Muscle layer of duodenum (tissue), 2 donors: ENCODE results near the gene BTBD7.

Source experiments
- H3K27ac ChIP-seq: one replicate; pipeline ENCODE4 v1.7.0; 2013; ENCODE audit warnings: mild to moderate bottlenecking, low read length
- H3K27me3 ChIP-seq: one replicate; pipeline ENCODE4 v1.7.0; 2013; ENCODE audit warnings: low read depth, mild to moderate bottlenecking, control low read depth, low read length
- H3K36me3 ChIP-seq, 2 donors: one replicate each; pipeline ENCODE4 v1.7.0; 2013; ENCODE audit warnings: low read length in 2 of 2, control low read depth in 1 of 2, mild to moderate bottlenecking in 1 of 2; ENCODE audit not compliant: insufficient read depth in 2 of 2, control insufficient read depth in 1 of 2
- H3K4me1 ChIP-seq, 2 donors: one replicate each; pipeline ENCODE4 v1.7.0; 2013; ENCODE audit warnings: low read length in 2 of 2, mild to moderate bottlenecking in 2 of 2, control low read depth in 1 of 2, moderate library complexity in 1 of 2; ENCODE audit not compliant: insufficient read depth in 2 of 2, control insufficient read depth in 1 of 2
- H3K4me3 ChIP-seq, 2 donors: one replicate each; pipeline ENCODE4 v1.7.0; 2013; ENCODE audit warnings: low read length in 2 of 2, low read depth in 1 of 2, mild to moderate bottlenecking in 1 of 2
- H3K9me3 ChIP-seq, 2 donors: one replicate each; pipeline ENCODE4 v1.7.0; 2013; ENCODE audit warnings: low read length in 2 of 2, control low read depth in 1 of 2, mild to moderate bottlenecking in 1 of 2; ENCODE audit not compliant: control insufficient read depth in 1 of 2
- donor health status: healthy.

BTBD7 gene

DNA sequence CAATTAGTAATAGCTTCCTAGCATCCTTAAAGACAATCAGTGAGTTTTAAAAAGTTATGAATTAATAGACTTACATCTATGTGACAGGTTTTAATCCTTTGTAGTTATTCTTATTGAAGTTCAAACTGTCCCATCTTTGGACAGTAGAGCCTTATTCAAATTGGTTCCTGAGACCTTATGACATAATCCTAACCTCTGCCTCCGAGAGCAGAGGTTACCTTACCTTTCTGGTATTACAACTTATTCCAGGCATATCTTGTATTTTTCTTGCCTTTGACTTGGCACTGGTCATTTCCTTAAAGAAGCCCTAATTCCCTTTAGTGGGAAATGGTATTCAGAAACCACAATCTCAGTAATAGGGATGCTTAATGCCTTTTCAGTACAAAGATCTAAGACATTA, 21.8 kb downstream of the BTBD7 start:
- H3K27ac ChIP-seq: no peak overlapping the region
- H3K27me3 ChIP-seq: no peaks in the 10 kb centered on the region
- H3K9me3 ChIP-seq: no peaks in the 10 kb centered on the region
- peaks cover 3 to 15% of the 10 kb centered on the region in 2 donors for H3K4me1 ChIP-seq
- H3K4me3 ChIP-seq: no peak overlapping the region
- H3K36me3 ChIP-seq: no peaks in the 10 kb centered on the region

DNA sequence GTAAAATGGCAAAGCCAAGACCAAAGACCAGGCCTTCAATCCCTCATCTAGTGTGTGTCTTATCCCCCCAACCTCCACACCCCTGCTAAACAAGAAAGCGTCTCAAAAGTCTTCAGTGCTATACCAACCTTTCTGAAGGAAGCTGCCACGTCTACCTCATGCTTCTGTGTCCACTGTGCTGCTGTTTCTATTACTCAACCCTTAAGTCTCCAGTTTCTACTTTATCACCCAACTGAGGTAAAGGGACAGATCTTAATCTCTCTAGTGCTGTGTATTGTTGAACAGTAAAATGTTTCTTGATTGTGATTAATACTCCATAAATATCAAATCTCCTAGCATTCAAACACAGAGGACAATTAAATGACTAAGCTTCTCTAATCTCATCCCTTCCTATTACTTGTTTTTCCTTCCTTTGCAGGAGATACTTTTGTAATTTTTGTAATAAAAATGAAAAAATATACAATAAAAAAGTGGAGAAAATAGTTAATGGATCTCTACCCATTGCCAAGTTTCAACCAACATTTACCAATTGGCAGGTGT, 23.3 kb downstream of the BTBD7 start:
- H3K27ac ChIP-seq: no peak overlapping the region
- H3K27me3 ChIP-seq: no peaks in the 10 kb centered on the region
- H3K9me3 ChIP-seq: no peaks in the 10 kb centered on the region
- H3K4me3 ChIP-seq: no peak overlapping the region
- peaks cover 3 to 21% of the 10 kb centered on the region in 2 donors for H3K4me1 ChIP-seq
- no peaks in the 10 kb centered on the region for H3K36me3 ChIP-seq

DNA sequence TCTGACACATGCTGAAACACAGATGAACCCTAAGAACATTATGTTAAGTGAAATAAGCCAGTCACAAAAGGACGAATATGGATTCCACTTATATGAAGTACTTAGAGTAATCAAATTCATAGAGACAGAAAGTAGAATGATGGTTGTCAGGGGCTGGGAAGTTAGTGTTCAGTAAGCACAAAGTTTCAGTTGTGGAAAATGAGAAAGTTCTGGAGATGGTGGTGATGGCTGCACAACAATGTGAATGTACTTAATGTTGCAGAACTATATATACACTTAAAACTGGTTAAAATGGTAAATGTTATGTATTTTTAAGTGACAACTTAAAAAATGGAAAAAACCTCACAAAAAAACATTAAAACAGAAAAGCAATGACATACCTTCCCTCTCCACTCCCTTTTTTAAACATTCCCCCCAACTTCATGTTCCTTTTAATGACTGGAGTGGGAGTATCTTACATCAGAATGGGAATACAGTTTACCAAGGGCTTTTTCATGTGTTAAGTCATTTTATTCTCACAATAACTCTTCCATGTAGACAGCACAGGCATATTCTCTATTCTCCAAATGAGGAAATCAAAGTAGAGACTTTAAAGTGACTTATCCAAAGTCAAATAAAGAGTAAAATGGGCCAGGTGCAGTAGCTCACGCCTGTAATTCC, 24.0 kb downstream of the BTBD7 start:
- Histone ChIP-seq H3K4me1 (peaks cover 6 to 23% of the 10 kb centered on the region in 2 donors), H3K27ac (no peak overlapping the region), H3K4me3 (no peak overlapping the region)

DNA sequence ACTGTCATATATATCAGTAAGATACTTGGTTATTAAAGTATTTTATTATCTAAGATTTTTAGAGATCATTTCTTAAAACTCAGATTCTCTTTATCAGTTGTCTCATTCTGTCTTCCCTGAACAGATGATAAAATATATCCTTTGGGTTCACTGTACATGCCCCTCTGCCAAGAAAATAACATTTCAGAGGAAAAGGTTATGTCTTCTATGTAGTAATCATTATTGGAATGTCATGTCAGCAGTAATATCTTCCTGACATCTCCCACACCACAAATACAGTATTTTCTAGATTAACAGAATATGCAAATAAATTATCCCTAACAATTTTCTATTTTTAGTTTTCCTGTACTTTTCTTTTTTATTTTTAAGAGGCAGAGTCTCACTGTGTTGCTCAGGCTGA, 26.0 kb downstream of the BTBD7 start:
- Histone ChIP-seq H3K27ac (no peak overlapping the region), H3K27me3 (no peaks in the 10 kb centered on the region), H3K4me3 (no peak overlapping the region), H3K4me1 (peaks cover 10 to 22% of the 10 kb centered on the region in 2 donors), H3K36me3 (no peaks in the 10 kb centered on the region), H3K9me3 (no peaks in the 10 kb centered on the region)

More for the DNA sequence above, 24.0 kb downstream of the BTBD7 start:
- Histone ChIP-seq H3K9me3 (no peaks in the 10 kb centered on the region), H3K27me3 (no peaks in the 10 kb centered on the region), H3K36me3 (no peaks in the 10 kb centered on the region)

DNA sequence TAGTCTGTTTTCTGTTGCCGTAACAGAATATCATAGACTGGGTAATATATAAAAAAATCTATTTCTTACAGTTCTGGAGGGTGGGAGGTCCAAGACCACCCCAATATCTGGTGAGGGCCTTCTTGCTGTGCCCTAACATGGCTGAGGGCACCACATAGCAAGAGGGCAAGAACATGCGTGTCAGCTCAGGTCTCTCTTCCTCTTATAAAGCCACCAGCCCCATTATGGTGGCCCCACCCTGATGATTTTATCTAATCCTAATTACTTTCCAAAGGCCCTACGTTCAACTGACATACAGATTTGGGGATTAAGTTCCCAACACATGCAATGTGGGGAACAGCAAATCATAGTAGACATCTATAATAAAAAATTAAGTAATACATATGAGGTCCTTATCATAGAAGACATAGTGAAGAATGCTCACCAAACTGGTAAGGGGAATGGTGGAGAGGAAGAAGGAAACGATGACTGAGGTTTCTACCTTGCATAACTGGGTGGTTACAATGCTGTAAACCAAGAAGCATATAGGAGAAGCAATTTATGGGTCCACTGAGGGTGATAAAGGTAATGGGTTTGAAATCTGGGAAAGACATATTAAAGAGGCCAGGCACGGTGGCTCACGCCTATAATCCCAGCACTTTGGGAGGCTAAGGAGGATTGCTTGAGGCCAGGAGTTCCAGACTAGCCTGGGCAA, 27.0 kb downstream of the BTBD7 start:
- H3K9me3 ChIP-seq: no peaks in the 10 kb centered on the region
- H3K27me3 ChIP-seq: no peaks in the 10 kb centered on the region
- no peaks in the 10 kb centered on the region for H3K36me3 ChIP-seq
- H3K4me1 ChIP-seq: peaks cover 10 to 24% of the 10 kb centered on the region in 2 donors
- no peak overlapping the region for H3K4me3 ChIP-seq
- no peak overlapping the region for H3K27ac ChIP-seq

DNA sequence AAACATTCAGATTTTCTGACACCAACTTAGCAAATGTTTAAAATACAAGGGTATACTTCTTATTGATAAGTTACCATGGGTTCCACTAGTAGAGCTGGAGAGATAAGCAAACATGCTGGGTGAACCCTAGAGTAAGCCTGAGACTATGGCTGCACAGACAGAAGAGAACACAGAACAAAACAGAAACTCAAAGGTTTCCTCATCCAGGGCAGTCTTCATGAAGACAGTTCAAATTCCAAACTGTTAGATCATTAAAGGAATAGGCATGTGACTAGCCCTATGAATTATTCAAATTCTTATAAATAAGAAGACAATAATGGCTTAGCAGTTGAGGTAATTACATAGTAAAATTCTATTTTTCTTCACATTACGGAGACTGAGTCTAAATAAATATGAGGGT, 28.1 kb downstream of the BTBD7 start:
- H3K27me3 ChIP-seq: no peaks in the 10 kb centered on the region
- H3K9me3 ChIP-seq: no peaks in the 10 kb centered on the region
- H3K36me3 ChIP-seq: no peaks in the 10 kb centered on the region
- H3K4me3 ChIP-seq: no peak overlapping the region
- peaks cover 10 to 24% of the 10 kb centered on the region in 2 donors for H3K4me1 ChIP-seq
- no peak overlapping the region for H3K27ac ChIP-seq

DNA sequence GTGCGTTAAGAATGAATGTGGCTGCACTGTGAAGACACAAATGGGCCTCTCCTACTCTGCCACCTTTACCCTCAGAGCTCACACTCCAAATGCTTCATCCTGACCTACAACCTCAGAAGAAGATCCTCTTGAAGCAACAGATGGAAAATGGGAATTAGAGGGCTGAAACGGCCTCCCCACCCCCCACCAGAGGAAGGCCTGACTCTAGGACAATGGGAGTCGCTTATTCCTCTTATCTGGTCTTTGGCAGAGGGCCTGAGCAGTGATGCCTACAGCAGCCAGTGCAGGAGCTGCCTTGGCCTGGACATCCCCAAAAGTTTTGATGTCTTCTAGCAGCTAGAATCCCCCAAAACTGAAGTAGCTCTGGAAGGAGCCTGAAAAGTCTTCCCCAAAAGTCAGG, 29.2 kb downstream of the BTBD7 start:
- no peak overlapping the region for H3K4me3 ChIP-seq
- H3K9me3 ChIP-seq: no peaks in the 10 kb centered on the region
- H3K27ac ChIP-seq: no peak overlapping the region
- H3K36me3 ChIP-seq: no peaks in the 10 kb centered on the region
- H3K27me3 ChIP-seq: no peaks in the 10 kb centered on the region
- H3K4me1 ChIP-seq: peaks cover 8 to 24% of the 10 kb centered on the region in 2 donors

DNA sequence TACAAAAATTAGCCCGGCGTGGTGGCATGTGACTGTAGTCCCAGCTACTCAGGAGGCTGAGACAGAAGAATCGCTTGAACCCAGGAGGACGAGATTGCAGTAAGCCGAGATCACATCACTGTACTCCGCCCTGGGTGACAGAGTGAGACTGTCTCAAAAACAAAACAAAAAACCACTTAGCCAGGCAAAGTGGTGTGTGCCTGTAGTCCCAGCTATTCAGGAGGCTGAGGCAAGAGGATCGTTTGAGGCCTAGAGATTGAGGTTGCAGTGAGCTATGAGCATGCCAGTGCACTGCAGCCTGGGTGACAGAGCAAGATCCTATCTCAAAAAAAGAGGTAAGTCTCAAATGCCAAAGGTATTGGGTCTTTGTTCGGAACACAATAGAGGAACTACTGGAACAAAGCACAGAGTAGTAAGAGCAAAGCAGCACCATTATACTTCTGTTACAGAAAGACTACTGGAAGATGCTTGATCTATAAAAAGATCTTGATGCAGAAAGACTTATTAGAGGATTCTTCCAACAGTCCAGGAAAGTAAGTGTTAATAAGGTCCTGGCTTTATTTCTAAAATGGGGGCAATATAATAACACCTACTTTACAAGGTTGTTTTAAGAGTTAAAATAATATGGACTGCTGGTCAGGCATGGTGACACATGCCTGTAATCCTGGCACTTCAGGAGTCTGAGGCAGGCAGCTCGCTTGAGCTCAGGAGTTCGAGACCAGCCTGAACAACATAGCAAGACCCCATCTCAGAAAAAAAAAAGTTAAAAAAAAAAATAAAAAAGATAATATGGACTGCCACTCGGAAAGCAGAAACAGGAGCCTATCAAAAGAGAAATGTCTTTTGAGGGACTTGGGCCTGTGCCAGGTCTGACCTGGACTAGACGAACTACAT, 29.9 kb downstream of the BTBD7 start:
- Histone ChIP-seq H3K36me3 (no peaks in the 10 kb centered on the region), H3K9me3 (no peaks in the 10 kb centered on the region), H3K27ac (no peak overlapping the region), H3K4me1 (peaks cover 8 to 24% of the 10 kb centered on the region in 2 donors), H3K4me3 (no peak overlapping the region), H3K27me3 (no peaks in the 10 kb centered on the region)

DNA sequence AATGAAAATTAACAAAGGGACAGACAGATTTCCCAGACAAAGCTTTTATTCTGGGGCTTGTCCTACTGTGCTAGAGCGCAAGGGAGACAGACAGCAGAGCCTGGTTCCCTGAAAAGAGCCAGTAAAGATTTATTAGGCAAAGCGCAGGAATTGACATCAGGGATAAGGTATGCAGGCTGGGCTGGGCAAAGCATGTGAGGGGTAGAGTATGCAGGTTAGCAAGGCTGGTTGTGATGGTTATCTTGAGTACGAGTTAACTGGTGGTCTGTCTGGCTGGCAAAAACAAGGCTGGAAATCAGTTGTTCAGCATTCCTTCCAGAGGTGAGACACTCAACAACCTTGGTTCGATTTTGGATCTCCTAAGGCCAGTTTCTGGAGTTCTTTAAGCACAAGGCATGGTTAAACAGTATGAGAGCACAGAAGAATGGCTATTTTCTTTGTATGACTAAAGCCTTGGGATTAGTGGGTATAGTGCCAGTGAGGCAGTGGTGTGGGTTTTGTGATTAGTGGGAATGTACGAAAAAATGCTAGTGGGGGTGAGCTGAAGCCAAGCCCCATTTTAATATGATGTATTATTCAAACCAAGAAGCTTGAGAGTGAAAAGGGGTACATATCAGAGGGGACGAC, 30.9 kb downstream of the BTBD7 start:
- Histone ChIP-seq H3K4me1 (peaks cover 8 to 19% of the 10 kb centered on the region in 2 donors), H3K4me3 (no peak overlapping the region), H3K27me3 (no peaks in the 10 kb centered on the region), H3K9me3 (no peaks in the 10 kb centered on the region), H3K36me3 (no peaks in the 10 kb centered on the region), H3K27ac (no peak overlapping the region)

DNA sequence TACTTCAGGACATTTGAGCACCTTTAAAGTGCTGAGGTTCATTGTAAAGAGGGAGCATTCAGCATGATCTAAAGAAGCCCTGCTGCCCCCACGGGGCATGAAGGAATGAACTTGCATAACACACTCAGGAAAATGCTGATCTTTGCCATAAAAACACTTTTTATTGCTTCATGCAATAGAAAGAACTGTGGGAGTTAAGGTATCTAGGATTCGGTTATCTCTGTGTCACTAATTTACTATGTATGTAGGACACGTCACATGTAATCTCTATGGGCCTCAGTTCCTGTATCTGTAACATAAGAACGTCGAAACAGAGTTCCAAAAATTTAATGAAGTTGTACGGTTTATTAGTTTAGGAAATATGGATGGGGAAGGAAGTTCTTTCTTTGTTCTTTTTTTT, 33.0 kb downstream of the BTBD7 start:
- no peaks in the 10 kb centered on the region for H3K36me3 ChIP-seq
- H3K4me3 ChIP-seq: no peak overlapping the region
- no peaks in the 10 kb centered on the region for H3K9me3 ChIP-seq
- H3K27ac ChIP-seq: no peak overlapping the region
- H3K4me1 ChIP-seq: peaks cover 8 to 13% of the 10 kb centered on the region in 2 donors
- H3K27me3 ChIP-seq: no peaks in the 10 kb centered on the region

DNA sequence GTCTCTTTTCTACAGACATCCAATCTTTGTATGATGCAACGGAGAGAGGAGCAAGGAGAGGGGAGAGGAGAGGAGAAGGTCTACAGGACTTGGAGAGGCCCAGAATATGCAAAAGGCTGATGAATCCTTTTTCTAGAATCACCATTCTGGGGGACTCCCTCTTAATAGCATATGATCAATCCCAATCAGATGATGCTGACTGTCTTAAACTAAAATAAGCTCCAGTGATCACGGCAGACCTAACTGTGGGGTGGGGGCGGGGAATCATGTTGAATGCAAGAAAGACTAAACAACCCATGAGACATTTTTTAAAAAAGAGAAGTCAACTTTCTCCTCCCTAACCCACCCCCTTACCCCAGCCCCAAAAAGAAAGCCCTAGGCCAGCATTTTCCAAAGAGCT, 33.4 kb downstream of the BTBD7 start:
- Histone ChIP-seq H3K4me3 (no peak overlapping the region), H3K4me1 (peaks cover 8 to 12% of the 10 kb centered on the region in 2 donors)

More for the DNA sequence above, 33.4 kb downstream of the BTBD7 start:
- Histone ChIP-seq H3K36me3 (no peaks in the 10 kb centered on the region), H3K27ac (no peak overlapping the region), H3K9me3 (no peaks in the 10 kb centered on the region), H3K27me3 (no peaks in the 10 kb centered on the region)
